Measurements from ENCODE around the gene GPBP1L1.
A peak's percentile ranks its signal among the peaks of the same experiment; 100 is the strongest.
"Not testable (repeated sequence)": the region's sequence is repeated elsewhere in the genome, so short reads cannot be mapped to it uniquely, and the experiment has no call there.

Gene GPBP1L1

GRCh38 chr1:45687754-45688740 is 1.7 kb upstream of the GPBP1L1 start, which contains the start of gene TMEM69:
TSS of gene TMEM69 (plus strand) at chr1:45688181. CDS start at chr1:45691069, 2,888 bp downstream.
- DNase-seq (ENCODE audit: insufficient read length, low spot score) (peak; percentile 50), FAIRE-seq (peak; percentile 27)
- peak; percentile 53; the same call in 1 of the 2 replicates for TF ChIP-seq POLR2A (IDR thresholded peaks at IDR 0.05; ENCODE audit: low read depth, low read length)

- FAIRE-seq (peak; percentile 90), DNase-seq (ENCODE audit: insufficient read length, low spot score) (peak; percentile 83)
- peak; percentile 44; the same call in 1 of the 2 replicates for TF ChIP-seq POLR2A (IDR thresholded peaks at IDR 0.05; ENCODE audit: low read depth, low read length)
Measured at GRCh38 chr1:45687014-45687753, 851 bp upstream of the GPBP1L1 start.

- FAIRE-seq (no peak), DNase-seq (ENCODE audit: insufficient read length, low spot score) (no peak)
- TF ChIP-seq POLR2A (IDR thresholded peaks at IDR 0.05; ENCODE audit: low read depth, low read length) = no peak
Measured at GRCh38 chr1:45686015-45686287, 382 bp downstream of the GPBP1L1 start.

- DNase-seq (ENCODE audit: insufficient read length, low spot score) (no peak), FAIRE-seq (no peak)
- no peak for TF ChIP-seq POLR2A (IDR thresholded peaks at IDR 0.05; ENCODE audit: low read depth, low read length)
Measured at GRCh38 chr1:45685308-45686014, 872 bp downstream of the GPBP1L1 start.

GRCh38 chr1:45684402-45684801 is 1.9 kb downstream of the GPBP1L1 start:
- TF ChIP-seq POLR2A (IDR thresholded peaks at IDR 0.05; ENCODE audit: low read depth, low read length) = no peak
- FAIRE-seq (no peak), DNase-seq (ENCODE audit: insufficient read length, low spot score) (no peak)

- no peak for DNase-seq (ENCODE audit: insufficient read length, low spot score)
- no peak for TF ChIP-seq POLR2A (IDR thresholded peaks at IDR 0.05; ENCODE audit: low read depth, low read length)
- no peak for FAIRE-seq
Measured at GRCh38 chr1:45682942-45683341, 3.4 kb downstream of the GPBP1L1 start.

GRCh38 chr1:45679123-45679522 is 7.2 kb downstream of the GPBP1L1 start:
- no peak for DNase-seq (ENCODE audit: insufficient read length, low spot score)
- TF ChIP-seq POLR2A (IDR thresholded peaks at IDR 0.05; ENCODE audit: low read depth, low read length) = no peak
- FAIRE-seq = no peak

GRCh38 chr1:45678489-45678888 is 7.8 kb downstream of the GPBP1L1 start:
- FAIRE-seq = no peak
- no peak for TF ChIP-seq POLR2A (IDR thresholded peaks at IDR 0.05; ENCODE audit: low read depth, low read length)
- no peak for DNase-seq (ENCODE audit: insufficient read length, low spot score)

GRCh38 chr1:45677751-45678245 is 8.5 kb downstream of the GPBP1L1 start:
- DNase-seq (ENCODE audit: insufficient read length, low spot score) (no peak), FAIRE-seq (peak; percentile 11)
- no peak for TF ChIP-seq POLR2A (IDR thresholded peaks at IDR 0.05; ENCODE audit: low read depth, low read length)

- FAIRE-seq; DNase-seq (ENCODE audit: insufficient read length, low spot score): not testable (repeated sequence)
Measured at GRCh38 chr1:45676553-45676952, 9.8 kb downstream of the GPBP1L1 start.

GRCh38 chr1:45674478-45674877 is 11.9 kb downstream of the GPBP1L1 start:
- no peak for TF ChIP-seq POLR2A (IDR thresholded peaks at IDR 0.05; ENCODE audit: low read depth, low read length)
- FAIRE-seq (peak; percentile 20), DNase-seq (ENCODE audit: insufficient read length, low spot score) (no peak)

- no peak for TF ChIP-seq POLR2A (IDR thresholded peaks at IDR 0.05; ENCODE audit: low read depth, low read length)
- DNase-seq (ENCODE audit: insufficient read length, low spot score) (no peak), FAIRE-seq (no peak)
Measured at GRCh38 chr1:45673956-45674355, 12.4 kb downstream of the GPBP1L1 start.

GRCh38 chr1:45669859-45670655 is 16.3 kb downstream of the GPBP1L1 start:
- FAIRE-seq (no peak), DNase-seq (ENCODE audit: insufficient read length, low spot score) (no peak)
- TF ChIP-seq POLR2A (IDR thresholded peaks at IDR 0.05; ENCODE audit: low read depth, low read length) = no peak
